Psoas muscle (tissue), 8 donors: ENCODE results near the gene SPATA6. TPM values are rescaled to one million over a fixed set of nuclear protein-coding genes. Genes with fewer than 3 reads are reported as not detected.

Experiments
- ATAC-seq, 4 donors: fragments of 200-7000 bp; cut with Tn5 transposase; one replicate each; pipeline ENCODE4 v1.9.1; 2020; ENCODE audit warnings: moderate library complexity in 3 of 4, mild to moderate bottlenecking in 2 of 4
- DNase-seq, 2 donors: peaks; one replicate each; pipeline ENCODE4 v3.0.0-alpha.2; 2020
- H3K27ac ChIP-seq: fragments of 200-600 bp; one replicate; pipeline ENCODE4 v1.8.0; 2022
- H3K27me3 ChIP-seq, 3 donors: fragments of 200-600 bp in 1 of 3; one replicate each; pipeline versions ENCODE4 v1.6.1 to v1.8.0; 2013 to 2022; ENCODE audit warnings: low read length in 2 of 3, mild to moderate bottlenecking in 2 of 3, moderate library complexity in 1 of 3; ENCODE audit not compliant: insufficient read depth in 3 of 3
- H3K36me3 ChIP-seq, 2 donors: fragments of 200-600 bp in 1 of 2; one replicate each; pipeline versions ENCODE4 v1.6.1 to v1.8.0; 2013 to 2022; ENCODE audit warnings: low read depth in 1 of 2, mild to moderate bottlenecking in 1 of 2, moderate library complexity in 1 of 2; ENCODE audit not compliant: insufficient read depth in 1 of 2
- H3K4me1 ChIP-seq: fragments of 200-600 bp; one replicate; pipeline ENCODE4 v1.8.0; 2022
- H3K4me3 ChIP-seq: fragments of 200-600 bp; one replicate; pipeline ENCODE4 v1.8.0; 2022; ENCODE audit warnings: mild to moderate bottlenecking
- H3K9me3 ChIP-seq: fragments of 200-600 bp; one replicate; pipeline ENCODE4 v1.8.0; 2022
- CTCF ChIP-seq: fragments of 200-600 bp; IDR thresholded peaks from one replicate; pipeline ENCODE4 v1.8.0; 2022; ENCODE audit warnings: antibody characterized with exemption
- WGBS, 3 donors: extraction: QIAGEN DNeasy Blood & Tissue Kit; methylation state at CpG; one replicate each; pipeline versions ENCODE4 v1.1.6 to v1.1.7; 2013; 5-methylcytosine and 5-hydroxymethylcytosine counted together
- intact Hi-C, 2 donors: fragments of 100-400 bp; cut with DNase I; formaldehyde crosslinking; loops; one replicate each; pipeline versions ENCODE4 v1.11.0 to v1.14.2; 2022
- polyA plus RNA-seq, 3 donors: library from polyadenylated mRNA; stranded (reverse); fragments of 200-250 nt; gene quantifications; one replicate each; pipeline ENCODE4 v1.2.3, GENCODE V29; 2013
- total RNA-seq, 4 donors: library from RNA; stranded (reverse); fragmentation: NEBNext Ultra II Directional in 2 of 4; extraction: Animal tissue kit (Norgen Biotek cat#: 25700) in 2 of 4; gene quantifications; one replicate each; pipeline versions ENCODE4 v1.2.1 to v1.2.4, GENCODE V29; 2021 to 2023
- donor health status: healthy with polysubstance abuse.
- donor health status: DM: no; HTN: no; CAD: no; lungs with moderate emphysema.
- donor health status: Bipolar disorder and iron deficiency.
- donor health status: healthy.
- donor health status: DM: yes; HTN: yes; CAD: no.
- donor health status: DM: no; HTN: no; CAD: no.
- donor health status: DM: no; HTN: no; CAD: no.
- donor health status: DM: yes; HTN: yes; CAD: no.

The SPATA6 gene
- total and polyA plus RNA-seq, 7 donors, result 0.63 to 5.3 (median 3.0) TPM

GRCh38 chr1:48499211-48499735 lies 27.3 kb upstream of the SPATA6 start:
- no peak for DNase-seq
- H3K9me3 ChIP-seq, result no peaks in the 10 kb centered on the region
- intact Hi-C loops, result loop anchor here (5.0 to 10.0 kb wide), 2 partner anchors 392 to 394 kb away; no protein-coding TSS in a partner anchor
- no peak overlapping the region for H3K27ac ChIP-seq
- 76 to 87% (median 87%) methylated on average over 8 of the region's 8 CpGs for WGBS, 3 donors
- TF ChIP-seq CTCF, result no peak
- H3K4me3 ChIP-seq, result no peak overlapping the region
- no peaks in the 10 kb centered on the region for H3K4me1 ChIP-seq
- no peak for ATAC-seq
- H3K36me3 ChIP-seq, result no peaks in the 10 kb centered on the region
- H3K27me3 ChIP-seq, result no peaks in the 10 kb centered on the region

GRCh38 chr1:48498096-48498791 lies 26.2 kb upstream of the SPATA6 start:
- no peaks in the 10 kb centered on the region for H3K36me3 ChIP-seq
- no peak overlapping the region for H3K4me3 ChIP-seq
- TF ChIP-seq CTCF, result peak; percentile 91
- DNase-seq (peak; percentile 76 to 86), ATAC-seq (peak; percentile 81 to 96 (median 85))
- intact Hi-C loops, result loop anchor here (5.0 to 10.0 kb wide), 2 partner anchors 391 to 393 kb away; no protein-coding TSS in a partner anchor
- no peaks in the 10 kb centered on the region for H3K27me3 ChIP-seq
- H3K4me1 ChIP-seq, result no peaks in the 10 kb centered on the region
- WGBS, 3 donors, result 27 to 41% (median 36%) methylated on average over 15 of the region's 15 CpGs
- H3K9me3 ChIP-seq, result no peaks in the 10 kb centered on the region
- H3K27ac ChIP-seq, result no peak overlapping the region

GRCh38 chr1:48495911-48496310 lies 23.9 kb upstream of the SPATA6 start:
- no peak for ATAC-seq
- intact Hi-C loops, result loop anchor here (5.0 to 10.0 kb wide), 2 partner anchors 389 to 391 kb away; no protein-coding TSS in a partner anchor
- 70 to 82% (median 80%) methylated on average over 3 of the region's 3 CpGs for WGBS, 3 donors

GRCh38 chr1:48495166-48495565 lies 23.2 kb upstream of the SPATA6 start:
- Histone ChIP-seq H3K4me1 (no peaks in the 10 kb centered on the region), H3K27me3 (no peaks in the 10 kb centered on the region), H3K36me3 (no peaks in the 10 kb centered on the region), H3K9me3 (no peaks in the 10 kb centered on the region), H3K27ac (no peak overlapping the region), H3K4me3 (no peak overlapping the region)
- TF ChIP-seq CTCF, result no peak
- no peak for DNase-seq
- no peak for ATAC-seq
- WGBS, 3 donors, result 72 to 86% (median 74%) methylated on average over 1 of the region's 1 CpG
- intact Hi-C loops, result loop anchor here (5.0 to 10.0 kb wide), 2 partner anchors 388 to 390 kb away; no protein-coding TSS in a partner anchor

More at GRCh38 chr1:48495911-48496310, 23.9 kb upstream of the SPATA6 start:
- TF ChIP-seq CTCF, result no peak
- Histone ChIP-seq H3K27me3 (no peaks in the 10 kb centered on the region), H3K4me1 (no peaks in the 10 kb centered on the region), H3K4me3 (no peak overlapping the region), H3K27ac (no peak overlapping the region), H3K36me3 (no peaks in the 10 kb centered on the region), H3K9me3 (no peaks in the 10 kb centered on the region)
- DNase-seq, result no peak
